WI38 (cell line): Measurements from ENCODE around the gene WASF3.

Source experiments
- H3K4me3 ChIP-seq: 2 replicates; pipeline ENCODE4 v1.5.1; 2011; ENCODE audit warnings: low read depth, mild to moderate bottlenecking, control low read depth, low read length
- TF ChIP-seq, protein P1 (sequence below): IDR thresholded peaks from 2 replicates; pipeline ENCODE4 v1.5.1; 2012; ENCODE audit warnings: low read depth, mild to moderate bottlenecking, control low read depth, low read length

WASF3 gene

DNA sequence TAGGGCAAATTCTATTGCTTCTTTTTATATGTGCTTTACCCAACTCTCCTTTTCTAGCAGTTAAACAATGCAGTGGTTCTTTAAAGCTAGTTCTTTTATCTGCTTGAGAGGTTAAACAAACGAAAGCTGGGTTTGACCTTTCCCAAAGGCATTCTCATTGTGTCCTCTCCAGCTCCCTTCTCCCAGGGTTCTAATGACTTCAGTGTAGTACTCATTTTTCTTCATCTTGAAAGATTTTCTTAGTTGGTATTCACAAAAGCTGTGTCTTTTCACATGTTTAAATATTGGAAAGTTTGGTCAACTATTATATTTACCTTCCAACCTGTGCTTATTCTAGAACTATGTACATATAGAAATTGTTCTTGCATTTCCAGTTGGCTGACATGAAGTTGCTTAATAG is 1.5 kb downstream of the WASF3 start:
- TF ChIP-seq, protein P1, sequence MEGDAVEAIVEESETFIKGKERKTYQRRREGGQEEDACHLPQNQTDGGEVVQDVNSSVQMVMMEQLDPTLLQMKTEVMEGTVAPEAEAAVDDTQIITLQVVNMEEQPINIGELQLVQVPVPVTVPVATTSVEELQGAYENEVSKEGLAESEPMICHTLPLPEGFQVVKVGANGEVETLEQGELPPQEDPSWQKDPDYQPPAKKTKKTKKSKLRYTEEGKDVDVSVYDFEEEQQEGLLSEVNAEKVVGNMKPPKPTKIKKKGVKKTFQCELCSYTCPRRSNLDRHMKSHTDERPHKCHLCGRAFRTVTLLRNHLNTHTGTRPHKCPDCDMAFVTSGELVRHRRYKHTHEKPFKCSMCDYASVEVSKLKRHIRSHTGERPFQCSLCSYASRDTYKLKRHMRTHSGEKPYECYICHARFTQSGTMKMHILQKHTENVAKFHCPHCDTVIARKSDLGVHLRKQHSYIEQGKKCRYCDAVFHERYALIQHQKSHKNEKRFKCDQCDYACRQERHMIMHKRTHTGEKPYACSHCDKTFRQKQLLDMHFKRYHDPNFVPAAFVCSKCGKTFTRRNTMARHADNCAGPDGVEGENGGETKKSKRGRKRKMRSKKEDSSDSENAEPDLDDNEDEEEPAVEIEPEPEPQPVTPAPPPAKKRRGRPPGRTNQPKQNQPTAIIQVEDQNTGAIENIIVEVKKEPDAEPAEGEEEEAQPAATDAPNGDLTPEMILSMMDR = no peak
- peak overlapping the region; percentile 73 for H3K4me3 ChIP-seq

DNA sequence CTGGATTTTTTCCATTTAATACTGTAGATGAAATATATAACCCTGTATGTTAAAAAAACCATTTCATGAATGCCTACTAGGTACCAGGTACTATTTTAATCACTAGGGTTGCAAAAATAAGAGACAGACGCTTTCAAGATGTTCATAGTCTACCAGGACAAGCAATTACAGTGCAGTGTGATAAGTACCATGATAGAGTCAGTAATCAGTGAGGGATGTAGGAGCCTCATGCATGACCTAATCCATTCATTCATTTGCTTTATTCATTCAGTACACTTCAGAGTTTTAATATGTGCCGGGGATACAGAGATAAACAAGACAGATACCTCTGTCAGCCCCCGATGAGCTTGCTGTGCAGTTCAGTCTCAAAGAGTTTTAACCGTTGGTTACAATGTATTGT is 3.0 kb downstream of the WASF3 start:
- TF ChIP-seq, protein P1 = no peak
- no peak overlapping the region for H3K4me3 ChIP-seq

DNA sequence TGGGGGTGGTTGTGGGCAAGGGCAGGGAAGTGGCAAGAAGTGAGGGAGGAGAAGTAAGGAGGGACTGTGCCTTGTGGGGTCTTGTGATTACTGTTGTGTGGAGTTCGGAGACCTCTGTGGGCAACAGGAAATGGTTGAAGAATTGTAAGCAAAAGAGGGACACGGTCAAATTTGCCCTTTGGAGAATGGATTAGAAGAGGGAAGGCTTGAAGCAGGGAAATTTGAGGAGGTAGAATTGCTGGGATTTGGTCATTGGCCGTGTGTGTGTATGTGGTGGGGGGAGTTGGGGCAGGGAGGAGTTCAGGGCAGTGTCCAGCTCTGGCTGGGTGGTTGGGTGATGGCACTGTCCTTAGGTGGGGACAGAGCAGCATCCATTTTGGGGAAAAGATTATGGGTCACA is 3.6 kb downstream of the WASF3 start:
- peak overlapping the region; percentile 4; the same call in 1 of the 2 replicates for H3K4me3 ChIP-seq
- TF ChIP-seq, protein P1 = no peak

DNA sequence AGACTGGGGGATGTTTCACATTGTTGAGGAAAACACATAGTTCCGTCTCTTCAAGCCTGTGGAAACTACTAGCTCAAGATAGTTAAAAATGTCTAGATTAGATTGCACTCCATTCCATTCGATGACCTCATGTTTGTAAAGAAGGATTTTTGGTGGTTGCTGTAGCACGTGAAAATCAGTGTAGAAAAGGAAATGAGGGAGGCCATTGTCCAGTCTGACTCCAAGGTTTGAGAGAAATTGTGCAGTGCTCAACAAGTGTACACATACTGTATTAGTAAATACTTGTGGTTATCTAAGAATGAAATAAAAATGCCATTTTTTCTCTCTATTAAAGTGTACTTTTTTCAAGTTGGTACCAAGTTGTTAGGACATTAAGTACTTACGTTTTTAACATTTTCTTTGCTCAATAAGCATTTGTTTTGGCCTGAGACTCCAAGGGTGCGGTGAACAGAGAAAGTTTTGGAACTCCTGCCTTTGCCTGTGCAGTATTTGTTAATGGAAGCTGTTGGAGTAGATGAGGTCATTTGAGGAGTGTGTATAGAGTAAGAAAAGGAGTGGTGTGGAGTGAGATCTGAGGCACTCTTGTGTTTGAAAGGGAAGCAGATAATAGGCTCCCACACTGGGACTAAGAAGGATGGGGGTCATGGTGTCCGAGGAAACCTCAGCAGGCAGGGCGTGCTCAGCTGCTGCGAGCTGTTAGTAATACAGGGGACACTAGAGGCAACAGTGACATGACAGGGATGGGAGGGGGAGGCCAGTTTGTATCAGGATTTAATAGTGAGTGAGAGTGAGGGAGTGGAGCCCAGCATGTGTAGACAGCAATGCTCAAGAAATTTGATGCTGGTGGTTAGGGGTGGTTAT is 4.4 kb downstream of the WASF3 start:
- H3K4me3 ChIP-seq = no peak overlapping the region
- TF ChIP-seq, protein P1 = no peak

DNA sequence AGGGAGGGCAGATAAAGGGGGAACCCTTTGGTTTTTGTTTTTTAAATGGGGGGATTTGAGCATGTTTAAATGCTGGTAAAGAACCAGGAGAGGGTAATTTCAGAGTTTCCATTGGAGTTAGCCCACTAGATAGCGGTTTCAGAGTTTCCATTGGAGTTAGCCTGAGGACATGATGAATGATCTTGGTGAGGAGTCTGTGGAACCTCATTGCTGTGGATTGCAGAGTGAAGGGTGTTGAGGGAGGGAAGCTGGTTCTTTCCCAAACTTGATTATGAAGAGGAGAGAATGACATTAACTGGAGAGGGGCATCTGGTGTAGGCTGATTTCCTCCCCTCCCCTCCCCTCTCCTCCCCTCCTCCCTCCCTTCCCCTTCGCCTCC is 5.0 kb downstream of the WASF3 start:
- TF ChIP-seq, protein P1 = no peak
- no peak overlapping the region for H3K4me3 ChIP-seq

DNA sequence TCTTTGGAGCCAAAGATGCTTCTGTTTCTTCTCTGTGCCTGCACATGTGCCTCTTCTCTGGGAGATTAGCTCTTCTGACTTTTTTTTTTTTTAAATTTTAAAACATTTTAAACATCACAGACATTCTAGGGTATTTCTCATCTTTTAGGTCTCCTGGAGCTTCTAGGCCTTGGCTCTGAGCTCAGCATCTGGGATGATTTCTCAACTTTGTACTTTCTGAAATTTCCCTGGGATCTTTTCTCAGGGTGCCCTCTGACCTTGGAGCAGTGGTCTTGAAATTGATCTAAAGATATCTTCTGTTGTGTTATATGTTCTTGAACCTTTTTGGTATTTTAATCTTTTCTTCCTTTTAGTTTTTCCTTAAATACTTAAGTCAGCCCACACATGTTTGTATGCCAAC is 6.2 kb downstream of the WASF3 start:
- TF ChIP-seq, protein P1 = no peak

DNA sequence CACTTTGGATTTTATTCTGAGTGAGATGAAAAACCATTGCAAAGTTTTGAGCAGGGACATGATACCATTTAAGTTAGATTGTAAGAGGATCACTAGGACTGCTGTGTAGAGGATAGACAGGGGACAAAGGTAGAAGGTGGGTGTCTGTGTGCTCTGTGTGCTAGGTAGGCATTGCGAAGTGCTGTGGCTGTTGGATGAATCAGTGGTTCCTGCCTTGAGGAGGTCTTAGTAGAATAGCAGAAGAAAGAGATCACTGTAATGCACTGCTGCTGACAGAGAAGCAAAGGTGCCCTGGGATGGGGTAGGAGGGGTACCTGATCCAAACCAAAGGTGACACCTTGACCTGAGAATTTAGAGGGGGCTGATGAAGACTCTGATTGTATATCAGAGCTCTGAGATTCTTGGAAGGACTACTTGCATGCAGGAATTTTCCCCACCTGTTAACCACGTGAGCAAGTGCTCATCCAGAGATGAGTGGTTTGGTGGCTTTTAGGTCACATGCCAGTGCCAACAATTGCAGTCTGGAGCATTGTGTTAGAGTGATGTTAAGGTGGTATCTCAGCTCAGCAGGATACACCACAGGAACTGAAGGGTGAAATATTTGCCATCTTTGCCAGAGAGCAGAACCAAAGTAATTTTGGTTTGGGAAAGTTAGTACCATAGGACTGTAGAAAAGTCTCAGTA is 10.8 kb downstream of the WASF3 start:
- TF ChIP-seq, protein P1 = no peak

More for the DNA sequence above, 6.2 kb downstream of the WASF3 start:
- no peak overlapping the region for H3K4me3 ChIP-seq

More for the DNA sequence above, 10.8 kb downstream of the WASF3 start:
- H3K4me3 ChIP-seq = no peak overlapping the region
